ENCODE data around the gene DEFB127. TPM values are rescaled to one million over a fixed set of nuclear protein-coding genes. Genes with fewer than 3 reads are reported as not detected.
"Not testable (repeated sequence)": the region's sequence is repeated elsewhere in the genome, so short reads cannot be mapped to it uniquely, and the experiment has no call there.

Gene DEFB127
- not detected for total RNA-seq

GRCh38 chr20:157154-157553 lies at the start of gene DEFB127:
TSS of gene DEFB127 (plus strand) at chr20:157454. CDS start at chr20:157545, 91 bp downstream.
- Histone ChIP-seq H3K27ac (no peak within 1 kb of the TSS), H3K4me3 (no peak within 1 kb of the TSS), H3K36me3 (no peaks in the 10 kb centered on the region), H3K27me3 (peaks cover 7% of the 10 kb centered on the region), H3K9me3 (no peaks in the 10 kb centered on the region), H3K4me1 (no peaks in the 10 kb centered on the region)
- no peak for ATAC-seq
- 87 to 93% methylated on average over 3 to 5 of the region's 5 CpGs for WGBS, 2 donors (ENCODE audit: low coverage in 1 of 2)
- TF ChIP-seq POLR2A (IDR thresholded peaks at IDR 0.05) (no peak), EP300 (IDR thresholded peaks at IDR 0.05) (no peak)

- Histone ChIP-seq H3K36me3 (no peaks in the 10 kb centered on the region), H3K27me3 (peaks cover 25% of the 10 kb centered on the region), H3K9me3 (peaks cover 0 to 14% (median 0%) of the 10 kb centered on the region in 3 donors), H3K4me3 (no peak overlapping the region), H3K27ac (no peak overlapping the region), H3K4me1 (no peaks in the 10 kb centered on the region)
- no peak for ATAC-seq
- TF ChIP-seq CTCF (IDR thresholded peaks at IDR 0.05) (no peak), POLR2A (IDR thresholded peaks at IDR 0.05) (no peak), POLR2AphosphoS5 (IDR thresholded peaks at IDR 0.05) (no peak), EP300 (IDR thresholded peaks at IDR 0.05) (no peak)
Observed at GRCh38 chr20:112396-112795, 44.9 kb upstream of the DEFB127 start.

GRCh38 chr20:117518-117917 lies 39.7 kb upstream of the DEFB127 start:
- peaks cover 0 to 27% (median 0%) of the 10 kb centered on the region in 3 donors for H3K9me3 ChIP-seq

GRCh38 chr20:129786-130323 lies 27.4 kb upstream of the DEFB127 start:
- H3K36me3 ChIP-seq, H3K4me3 ChIP-seq, H3K9me3 ChIP-seq, H3K4me1 ChIP-seq, H3K27ac ChIP-seq, ATAC-seq, H3K27me3 ChIP-seq: not testable (repeated sequence)
- WGBS, 2 donors (ENCODE audit: low coverage in 1 of 2) = no CpG with 5 or more reads among the region's 28 CpGs

More at GRCh38 chr20:117518-117917, 39.7 kb upstream of the DEFB127 start:
- H3K36me3 ChIP-seq = no peaks in the 10 kb centered on the region
- H3K27me3 ChIP-seq = peaks cover 33% of the 10 kb centered on the region
- ATAC-seq = no peak
- no peak overlapping the region for H3K27ac ChIP-seq
- no peak for TF ChIP-seq EP300 (IDR thresholded peaks at IDR 0.05)
- no peak for TF ChIP-seq CTCF (IDR thresholded peaks at IDR 0.05)
- TF ChIP-seq POLR2A (IDR thresholded peaks at IDR 0.05) = no peak
- TF ChIP-seq POLR2AphosphoS5 (IDR thresholded peaks at IDR 0.05) = no peak
- H3K4me3 ChIP-seq = no peak overlapping the region
- no peaks in the 10 kb centered on the region for H3K4me1 ChIP-seq

GRCh38 chr20:137668-138490 lies 19.4 kb upstream of the DEFB127 start:
- no peaks in the 10 kb centered on the region for H3K4me1 ChIP-seq
- WGBS, 2 donors (ENCODE audit: low coverage in 1 of 2) = 82 to 100% methylated on average over 5 to 10 of the region's 11 CpGs
- no peaks in the 10 kb centered on the region for H3K36me3 ChIP-seq
- H3K9me3 ChIP-seq = no peaks in the 10 kb centered on the region
- H3K27ac ChIP-seq = no peak overlapping the region
- H3K4me3 ChIP-seq = no peak overlapping the region
- no peak for ATAC-seq
- H3K27me3 ChIP-seq = peaks cover 12% of the 10 kb centered on the region
- no peak for TF ChIP-seq EP300 (IDR thresholded peaks at IDR 0.05)
- peak in 1 of 4 experiments; percentile 8 for TF ChIP-seq CTCF (IDR thresholded peaks at IDR 0.05)

GRCh38 chr20:142290-142689 lies 15.0 kb upstream of the DEFB127 start, which contains the start of gene DEFB126:
TSS of gene DEFB126 (plus strand) at chr20:142590. CDS start at chr20:142629, 39 bp downstream.
- TF ChIP-seq POLR2AphosphoS5 (IDR thresholded peaks at IDR 0.05) (no peak), EP300 (IDR thresholded peaks at IDR 0.05) (no peak), POLR2A (IDR thresholded peaks at IDR 0.05) (no peak), CTCF (IDR thresholded peaks at IDR 0.05) (no peak)
- H3K36me3 ChIP-seq = no peaks in the 10 kb centered on the region
- WGBS, 2 donors (ENCODE audit: low coverage in 1 of 2) = 13% methylated on average over 1 of the region's 1 CpG; no CpG with 5 or more reads in 1 of the 2 donors
- H3K4me3 ChIP-seq = no peak within 1 kb of the TSS
- no peak for ATAC-seq
- no peaks in the 10 kb centered on the region for H3K4me1 ChIP-seq
- peaks cover 19% of the 10 kb centered on the region for H3K27me3 ChIP-seq
- no peak within 1 kb of the TSS for H3K27ac ChIP-seq
- no peaks in the 10 kb centered on the region for H3K9me3 ChIP-seq

All from gastroesophageal sphincter (tissue), 4 donors.